Kidney epithelial cell (primary cell): ENCODE data around the gene SYNGR3. TPM values are rescaled to one million over a fixed set of nuclear protein-coding genes. Genes with fewer than 3 reads are reported as not detected.

Experiments
- DNase-seq: peaks from one replicate; pipeline ENCODE4 v3.0.0-alpha.2; 2010; ENCODE audit warnings: low read depth
- H3K27me3 ChIP-seq: 2 replicates; pipeline ENCODE4 v1.6.0; 2011; ENCODE audit warnings: low read length; ENCODE audit not compliant: control insufficient read depth, insufficient read depth
- H3K36me3 ChIP-seq: 2 replicates; pipeline ENCODE4 v1.5.1; 2011; ENCODE audit warnings: low read length; ENCODE audit not compliant: control insufficient read depth, insufficient read depth
- H3K4me3 ChIP-seq: 2 replicates; pipeline ENCODE4 v1.5.1; 2011; ENCODE audit warnings: low read depth, mild to moderate bottlenecking, control low read depth, low read length
- total RNA-seq: library from RNA; depleted of rRNA; stranded (reverse); fragments of >200 nt; gene quantifications from 2 replicates; pipeline ENCODE4 v1.2.3, GENCODE V29; 2015
- TF ChIP-seq, protein P1 (sequence below): IDR thresholded peaks from 2 replicates; pipeline ENCODE4 v1.5.1; 2011; ENCODE audit warnings: mild to moderate bottlenecking, moderate library complexity, low read length, control low read depth, inconsistent platforms; ENCODE audit not compliant: insufficient read depth, poor library complexity, severe bottlenecking

The SYNGR3 gene
- total RNA-seq, 1 donor from 2014 or later, result 11.3 TPM

- Histone ChIP-seq H3K27me3 (peaks cover 2% of the 10 kb centered on the region), H3K4me3 (peak within 1 kb of the TSS; percentile 76), H3K36me3 (peaks cover 2% of the 10 kb centered on the region)
- TF ChIP-seq, protein P1, sequence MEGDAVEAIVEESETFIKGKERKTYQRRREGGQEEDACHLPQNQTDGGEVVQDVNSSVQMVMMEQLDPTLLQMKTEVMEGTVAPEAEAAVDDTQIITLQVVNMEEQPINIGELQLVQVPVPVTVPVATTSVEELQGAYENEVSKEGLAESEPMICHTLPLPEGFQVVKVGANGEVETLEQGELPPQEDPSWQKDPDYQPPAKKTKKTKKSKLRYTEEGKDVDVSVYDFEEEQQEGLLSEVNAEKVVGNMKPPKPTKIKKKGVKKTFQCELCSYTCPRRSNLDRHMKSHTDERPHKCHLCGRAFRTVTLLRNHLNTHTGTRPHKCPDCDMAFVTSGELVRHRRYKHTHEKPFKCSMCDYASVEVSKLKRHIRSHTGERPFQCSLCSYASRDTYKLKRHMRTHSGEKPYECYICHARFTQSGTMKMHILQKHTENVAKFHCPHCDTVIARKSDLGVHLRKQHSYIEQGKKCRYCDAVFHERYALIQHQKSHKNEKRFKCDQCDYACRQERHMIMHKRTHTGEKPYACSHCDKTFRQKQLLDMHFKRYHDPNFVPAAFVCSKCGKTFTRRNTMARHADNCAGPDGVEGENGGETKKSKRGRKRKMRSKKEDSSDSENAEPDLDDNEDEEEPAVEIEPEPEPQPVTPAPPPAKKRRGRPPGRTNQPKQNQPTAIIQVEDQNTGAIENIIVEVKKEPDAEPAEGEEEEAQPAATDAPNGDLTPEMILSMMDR, result no peak
- peak; percentile 88 for DNase-seq
Measured at GRCh38 chr16:1942810-1943726, 46.7 kb upstream of the SYNGR3 start, which contains the start of gene MSRB1. Gene MSRB1 (minus strand): TSS chr16:1943199. CDS start chr16:1943156, 43 bp downstream.

GRCh38 chr16:1944612-1945199 lies 45.1 kb upstream of the SYNGR3 start:
- no peak for DNase-seq
- TF ChIP-seq, protein P1, result no peak
- no peak overlapping the region for H3K4me3 ChIP-seq
- peaks cover 2% of the 10 kb centered on the region for H3K27me3 ChIP-seq
- H3K36me3 ChIP-seq, result no peaks in the 10 kb centered on the region

- no peak for DNase-seq
- Histone ChIP-seq H3K4me3 (no peak overlapping the region), H3K36me3 (no peaks in the 10 kb centered on the region), H3K27me3 (peaks cover 2% of the 10 kb centered on the region)
- TF ChIP-seq, protein P1, result no peak
Measured at GRCh38 chr16:1945559-1946391, 44.0 kb upstream of the SYNGR3 start.

- TF ChIP-seq, protein P1, result no peak
- peaks cover 2% of the 10 kb centered on the region for H3K27me3 ChIP-seq
- DNase-seq, result no peak
- no peaks in the 10 kb centered on the region for H3K36me3 ChIP-seq
- no peak overlapping the region for H3K4me3 ChIP-seq
Measured at GRCh38 chr16:1946495-1947368, 43.0 kb upstream of the SYNGR3 start.

GRCh38 chr16:1947369-1947670 lies 42.5 kb upstream of the SYNGR3 start:
- peaks cover 2% of the 10 kb centered on the region for H3K27me3 ChIP-seq
- no peak overlapping the region for H3K4me3 ChIP-seq
- TF ChIP-seq, protein P1, result no peak
- DNase-seq, result no peak
- H3K36me3 ChIP-seq, result no peaks in the 10 kb centered on the region
